HG02943 (cell line): ENCODE measurements around the gene PPP1R12C.

Experiments used
- ATAC-seq: cut with Tn5 transposase; IDR thresholded peaks from one replicate; pipeline ENCODE4 v1.9.1; 2021; ENCODE audit warnings: mild to moderate bottlenecking, low read depth, moderate library complexity; ENCODE audit not compliant: unreplicated experiment

The PPP1R12C gene

GRCh38 chr19:55092423-55093318 lies 24.8 kb downstream of the PPP1R12C start:
- no peak for ATAC-seq

- no peak for ATAC-seq
Observed at GRCh38 chr19:55091955-55092354, 25.5 kb downstream of the PPP1R12C start.

- no peak for ATAC-seq
Observed at GRCh38 chr19:55091126-55091910, 26.1 kb downstream of the PPP1R12C start.

DNA sequence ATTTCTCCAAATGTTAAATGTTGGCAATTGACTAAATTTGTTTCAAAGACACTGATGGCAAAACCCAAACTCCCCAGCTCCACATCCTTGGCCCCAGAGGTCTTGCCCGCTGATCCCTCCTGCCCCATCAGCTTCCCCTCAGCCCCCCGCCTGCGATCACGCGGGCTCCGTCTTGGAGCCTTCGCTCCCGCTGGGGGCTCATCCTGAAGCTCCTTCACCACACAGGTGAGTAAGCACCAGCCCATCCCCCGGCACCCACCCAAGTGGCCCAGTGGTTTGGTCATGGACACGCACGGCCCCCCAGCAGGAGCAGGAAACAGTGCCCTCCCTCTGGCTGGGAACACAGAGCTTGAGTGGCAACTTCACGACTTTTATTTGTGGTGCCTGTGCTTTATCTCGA lies 26.9 kb downstream of the PPP1R12C start:
- no peak for ATAC-seq

- no peak for ATAC-seq
Observed at GRCh38 chr19:55089342-55089944, 28.0 kb downstream of the PPP1R12C start.

DNA sequence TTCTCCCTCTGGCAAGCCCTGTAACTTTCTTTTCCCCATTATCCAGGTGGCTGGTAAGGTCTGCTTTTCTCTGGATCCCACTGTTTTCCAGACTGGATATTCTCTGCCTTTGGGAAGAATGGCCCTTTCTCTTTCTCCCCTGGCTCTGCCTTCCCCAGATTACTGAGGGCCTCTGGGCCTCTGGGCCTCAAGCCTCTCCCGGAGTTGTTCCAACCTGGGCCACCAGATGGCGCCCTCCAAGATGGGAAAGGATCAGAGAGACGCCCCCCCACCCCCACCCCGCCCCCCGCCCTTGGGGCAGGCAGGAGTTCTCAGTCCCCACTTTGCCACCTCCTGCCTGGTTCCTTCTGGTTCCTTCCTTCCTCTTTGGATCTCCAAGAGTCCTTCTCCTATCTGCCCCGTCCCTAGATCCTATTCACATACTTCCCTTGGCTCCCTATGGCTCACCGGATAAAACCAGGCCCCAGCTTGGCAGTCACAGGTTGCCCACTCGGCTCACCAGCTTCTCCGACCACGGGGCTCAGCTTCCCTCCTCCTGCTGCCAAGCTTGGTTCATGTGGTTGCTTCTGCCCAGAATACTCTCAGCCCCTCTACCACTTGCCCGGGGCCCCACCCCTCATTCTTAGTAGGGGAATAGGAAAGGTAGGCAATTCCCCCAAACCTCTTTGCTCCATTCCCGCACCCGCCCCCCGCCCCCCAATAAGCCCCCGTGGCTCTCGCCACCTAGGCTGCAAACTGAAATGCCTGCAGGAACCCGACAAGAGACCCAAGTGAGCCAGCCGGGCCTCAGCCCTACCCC lies 28.7 kb downstream of the PPP1R12C start:
- no peak for ATAC-seq

- ATAC-seq, result no peak
Observed at GRCh38 chr19:55088021-55088451, 29.4 kb downstream of the PPP1R12C start.

- ATAC-seq, result no peak
Observed at GRCh38 chr19:55087542-55087901, 29.9 kb downstream of the PPP1R12C start.

DNA sequence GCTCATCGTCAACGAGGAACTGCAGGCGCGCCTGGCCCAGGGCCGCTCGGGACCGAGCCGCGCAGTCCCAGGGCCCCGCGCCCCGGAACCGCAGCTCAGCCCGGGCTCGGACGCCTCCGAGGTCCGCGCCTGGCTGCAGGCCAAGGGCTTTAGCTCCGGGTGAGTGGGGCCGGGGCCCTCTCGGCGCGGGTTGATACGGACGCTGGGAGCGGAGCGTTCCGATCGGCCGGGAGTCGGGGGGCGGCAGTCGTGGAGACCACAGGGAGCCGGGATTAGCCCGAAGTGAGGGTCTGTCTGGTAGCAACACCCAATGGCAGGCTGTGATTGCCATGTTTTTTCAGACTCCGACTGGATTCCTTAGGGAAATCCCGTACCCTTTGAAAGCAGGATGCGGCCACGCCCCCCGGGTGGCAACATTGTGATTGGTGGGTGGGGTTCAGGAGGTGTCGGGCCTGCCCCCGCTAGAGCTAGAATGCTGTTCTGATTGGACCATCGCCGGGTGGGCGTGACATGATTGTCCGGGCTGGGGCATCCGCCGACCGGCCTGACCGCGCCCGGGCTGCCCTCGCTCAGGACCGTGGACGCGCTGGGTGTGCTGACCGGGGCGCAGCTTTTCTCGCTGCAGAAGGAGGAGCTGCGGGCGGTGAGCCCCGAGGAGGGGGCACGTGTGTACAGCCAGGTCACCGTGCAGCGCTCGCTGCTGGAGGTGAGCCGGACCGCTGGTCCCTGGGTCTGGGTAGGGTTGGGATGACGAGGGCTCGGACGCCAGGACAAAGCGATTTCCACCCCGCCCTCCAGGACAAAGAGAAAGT lies 30.5 kb downstream of the PPP1R12C start:
- ATAC-seq, result no peak

- no peak for ATAC-seq
Observed at GRCh38 chr19:55085923-55086715, 31.3 kb downstream of the PPP1R12C start.

- ATAC-seq, result no peak
Observed at GRCh38 chr19:55084416-55084815, 33.0 kb downstream of the PPP1R12C start.

DNA sequence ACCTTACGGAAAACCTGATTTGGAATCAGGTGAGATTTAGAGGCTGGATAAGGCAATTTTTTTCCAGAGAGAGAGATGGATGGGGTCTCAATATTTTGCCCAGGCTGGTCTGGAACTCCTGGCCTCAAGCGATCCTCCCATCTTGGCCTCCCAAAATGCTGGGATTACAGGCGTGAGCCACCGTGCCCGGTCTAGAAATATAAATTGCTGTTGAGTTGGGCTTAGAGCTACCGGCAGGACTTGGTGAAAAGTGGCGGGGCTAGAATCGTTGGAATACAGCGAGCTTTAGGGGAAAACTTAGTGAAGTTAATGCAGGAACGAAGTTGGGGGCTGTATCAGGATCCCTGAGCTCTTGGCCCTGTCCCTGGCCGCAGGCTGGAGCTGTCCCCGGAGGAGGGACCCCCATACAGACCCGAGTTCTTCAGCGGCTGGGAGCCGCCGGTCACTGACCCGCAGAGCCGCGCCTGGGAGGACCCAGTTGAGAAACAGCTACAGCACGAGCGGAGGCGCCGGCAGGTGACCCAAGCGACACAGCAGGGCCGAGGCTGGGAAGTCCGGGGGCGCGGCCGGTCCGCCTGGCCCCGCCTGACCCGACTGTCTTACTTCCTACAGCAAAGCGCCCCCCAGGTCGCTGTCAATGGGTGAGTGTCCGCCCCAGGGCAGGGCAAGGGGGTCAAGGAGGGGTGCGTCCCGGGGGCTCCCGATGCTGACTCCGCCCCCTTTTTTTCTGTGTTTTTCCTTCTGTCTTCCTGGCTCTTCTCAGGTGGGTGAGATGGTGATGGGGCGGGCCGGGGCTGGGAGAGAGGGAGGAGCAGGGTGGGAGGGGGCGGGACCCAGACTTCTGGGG lies 34.2 kb downstream of the PPP1R12C start:
- no peak for ATAC-seq

DNA sequence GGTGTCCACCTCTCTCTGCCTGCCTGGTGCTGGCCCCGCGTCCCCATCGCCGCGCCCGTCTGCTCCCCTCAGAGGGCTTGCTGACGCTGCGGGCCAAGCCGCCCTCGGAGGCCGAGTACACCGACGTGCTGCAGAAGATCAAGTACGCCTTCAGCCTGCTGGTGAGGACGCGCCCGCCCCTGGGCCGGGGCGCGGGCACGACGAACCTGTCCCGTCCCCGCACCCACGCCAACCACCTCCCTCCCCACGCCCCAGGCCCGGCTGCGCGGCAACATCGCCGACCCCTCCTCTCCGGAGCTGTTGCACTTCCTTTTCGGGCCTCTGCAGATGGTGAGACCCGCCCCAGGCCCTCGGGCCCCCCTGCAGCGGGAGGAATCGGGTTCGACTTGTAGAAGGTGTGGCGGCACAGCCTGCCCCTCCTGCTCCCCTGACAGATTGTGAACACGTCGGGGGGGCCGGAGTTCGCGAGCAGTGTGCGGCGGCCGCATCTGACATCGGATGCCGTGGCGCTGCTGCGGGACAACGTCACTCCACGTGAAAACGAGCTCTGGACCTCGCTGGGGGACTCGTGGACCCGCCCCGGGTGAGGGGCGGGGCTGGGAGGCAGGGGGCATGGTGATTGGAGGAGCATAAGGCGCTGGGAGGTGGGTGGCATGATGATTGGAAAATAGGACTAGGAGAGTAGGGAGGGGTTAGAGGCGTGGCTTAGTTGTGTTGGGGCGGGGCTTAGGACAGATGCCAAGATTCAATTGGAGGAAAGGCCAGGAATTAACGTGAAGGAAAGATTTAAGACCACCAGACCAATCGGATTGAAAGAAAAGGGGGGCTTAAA lies 35.2 kb downstream of the PPP1R12C start:
- no peak for ATAC-seq

- no peak for ATAC-seq
Observed at GRCh38 chr19:55081770-55082019, 35.7 kb downstream of the PPP1R12C start.

DNA sequence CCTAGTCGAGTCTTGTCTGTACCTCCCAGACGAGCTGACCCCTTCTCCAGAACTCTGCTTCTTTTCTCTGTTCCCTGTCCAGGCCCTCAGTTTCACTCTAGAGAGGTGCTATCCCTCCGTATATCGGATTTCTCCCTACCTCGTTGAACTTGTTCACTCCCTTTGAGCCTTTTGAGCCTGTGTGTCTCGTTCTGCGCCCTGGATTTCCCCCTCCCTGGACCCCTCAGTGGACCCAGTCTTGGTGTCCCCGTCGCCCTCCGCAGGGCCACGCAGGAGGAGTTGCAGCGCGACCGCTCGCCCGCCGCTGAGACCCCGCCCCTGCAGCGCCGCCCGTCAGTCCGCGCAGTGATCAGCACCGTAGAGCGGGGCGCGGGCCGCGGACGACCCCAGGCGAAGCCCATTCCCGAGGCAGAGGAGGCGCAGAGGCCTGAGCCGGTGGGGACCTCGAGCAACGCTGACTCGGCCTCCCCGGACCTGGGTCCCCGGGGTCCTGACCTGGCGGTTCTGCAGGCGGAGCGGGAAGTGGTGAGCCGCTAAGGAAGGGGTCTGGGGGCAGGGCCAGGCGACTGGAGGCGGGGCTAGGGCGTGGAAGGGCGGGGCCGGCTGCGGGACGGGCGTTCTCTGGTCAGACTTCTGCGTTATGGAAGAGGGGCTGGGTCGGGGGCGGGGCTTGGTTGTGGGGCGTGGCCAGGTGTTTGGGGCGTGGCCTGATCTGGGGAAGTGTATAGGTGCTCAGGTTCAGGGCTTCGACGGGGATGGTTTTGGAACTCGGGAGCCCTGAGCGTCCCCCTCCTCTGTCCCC lies 36.3 kb downstream of the PPP1R12C start:
- ATAC-seq, result no peak

DNA sequence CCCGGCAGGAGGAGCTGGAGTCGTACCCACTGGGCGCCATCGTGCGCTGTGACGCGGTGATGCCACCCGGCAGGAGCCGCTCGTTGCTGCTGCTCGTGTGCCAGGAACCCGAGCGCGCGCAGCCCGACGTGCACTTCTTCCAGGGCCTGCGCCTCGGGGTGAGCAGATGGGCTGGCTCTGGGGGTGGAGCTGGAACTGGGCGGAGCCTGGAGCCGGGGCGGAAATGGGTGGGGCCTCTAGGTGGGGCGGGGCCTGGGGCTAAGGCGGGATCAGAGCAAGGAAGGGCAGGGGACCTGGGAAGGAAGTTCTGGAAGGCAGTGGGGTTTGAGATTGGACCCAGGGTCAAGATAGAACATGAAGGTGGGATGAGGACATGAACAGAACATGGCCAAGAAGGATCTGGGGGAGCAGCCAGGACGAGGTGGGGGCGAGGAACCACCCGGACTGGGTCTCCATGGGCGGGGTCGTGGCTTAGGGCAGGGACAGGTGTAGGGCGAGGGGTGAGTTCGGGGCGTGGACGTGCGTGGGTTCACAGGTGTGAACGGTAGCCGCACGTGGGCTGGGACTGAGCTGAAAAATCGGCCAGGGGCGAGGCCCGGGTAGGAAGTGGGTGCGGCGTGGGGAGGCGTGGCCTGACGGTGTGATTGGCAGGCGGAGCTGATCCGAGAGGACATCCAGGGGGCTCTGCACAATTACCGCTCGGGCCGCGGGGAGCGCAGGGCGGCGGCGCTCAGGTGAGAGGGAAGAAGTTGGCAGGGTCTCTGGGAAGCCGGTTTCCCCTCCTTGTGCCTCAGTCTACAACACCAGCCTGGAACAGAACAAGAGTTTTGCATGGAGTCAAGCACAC lies 37.1 kb downstream of the PPP1R12C start:
- ATAC-seq, result no peak
